OCI-LY1 (cell line): ENCODE data around the gene PRG3.

ENCODE experiments used
- H2AFZ ChIP-seq: fragments of 200-600 bp; sonication (generic), shearing (Covaris generic); 2 replicates; pipeline ENCODE4 v1.6.0; 2014; ENCODE audit warnings: antibody characterized with exemption, mild to moderate bottlenecking, low read length
- H3F3A ChIP-seq: fragments of 200-600 bp; sonication (generic), shearing (Covaris generic); 2 replicates; pipeline ENCODE4 v1.6.0; 2014; ENCODE audit warnings: mild to moderate bottlenecking, antibody characterized with exemption, low read length, moderate library complexity; ENCODE audit not compliant: insufficient read depth
- H3K27ac ChIP-seq: fragments of 200-600 bp; sonication (generic); 2 replicates; pipeline ENCODE4 v1.5.1; 2014; ENCODE audit warnings: low read length, mixed run types, mild to moderate bottlenecking, low read depth; ENCODE audit not compliant: poor library complexity, severe bottlenecking
- H3K27me3 ChIP-seq: fragments of 200-600 bp; sonication (generic); 2 replicates; pipeline ENCODE4 v1.6.0; 2014; ENCODE audit warnings: antibody characterized with exemption, mild to moderate bottlenecking, low read length, moderate library complexity; ENCODE audit not compliant: insufficient read depth
- H3K36me3 ChIP-seq: fragments of 200-600 bp; sonication (generic); 2 replicates; pipeline ENCODE4 v1.6.1; 2014; ENCODE audit warnings: mild to moderate bottlenecking, antibody characterized with exemption, low read length, moderate library complexity, mixed read lengths; ENCODE audit not compliant: insufficient read depth
- H3K4me1 ChIP-seq: fragments of 200-600 bp; sonication (generic); 2 replicates; pipeline ENCODE4 v1.5.1; 2014; ENCODE audit warnings: mild to moderate bottlenecking, low read length, moderate library complexity; ENCODE audit not compliant: insufficient read depth, severe bottlenecking
- H3K4me2 ChIP-seq: fragments of 200-600 bp; sonication (generic), shearing (Covaris generic); 2 replicates; pipeline ENCODE4 v1.6.1; 2014; ENCODE audit warnings: low read length
- H3K4me3 ChIP-seq: fragments of 200-600 bp; sonication (generic); 2 replicates; pipeline ENCODE4 v1.5.1; 2014; ENCODE audit warnings: low read length, low read depth, mild to moderate bottlenecking, mixed read lengths; ENCODE audit not compliant: poor library complexity, severe bottlenecking
- H3K79me2 ChIP-seq: fragments of 200-600 bp; shearing (Covaris generic); 2 replicates; pipeline ENCODE4 v1.6.1; 2016; ENCODE audit warnings: mixed run types, low read length, mixed read lengths; ENCODE audit not compliant: insufficient read depth
- H3K9ac ChIP-seq: fragments of 200-600 bp; sonication (generic), shearing (Covaris generic); 2 replicates; pipeline ENCODE4 v1.6.1; 2014; ENCODE audit warnings: mild to moderate bottlenecking, low read length, mixed read lengths
- H3K9me2 ChIP-seq: fragments of 200-600 bp; sonication (generic), shearing (Covaris generic); 2 replicates; pipeline ENCODE4 v1.6.1; 2014; ENCODE audit warnings: low read depth, mild to moderate bottlenecking, low read length, mixed read lengths
- H3K9me3 ChIP-seq: fragments of 200-600 bp; shearing (Covaris generic); 2 replicates; pipeline ENCODE4 v1.6.1; 2014; ENCODE audit warnings: low read length, mixed read lengths
- H4K20me1 ChIP-seq: fragments of 200-600 bp; sonication (generic), shearing (Covaris generic); 2 replicates; pipeline ENCODE4 v1.6.0; 2016; ENCODE audit warnings: mild to moderate bottlenecking, low read length; ENCODE audit not compliant: insufficient read depth
- CTCF ChIP-seq: fragments of 200-600 bp; sonication (generic), shearing (Covaris generic); IDR thresholded peaks from 2 replicates; pipeline ENCODE4 v1.5.1; 2017; ENCODE audit warnings: mild to moderate bottlenecking, antibody characterized with exemption, low read length, moderate library complexity, mixed read lengths
- EZH2 ChIP-seq: fragments of 200-600 bp; sonication (generic), shearing (Covaris generic); IDR thresholded peaks from 2 replicates; pipeline ENCODE4 v1.8.0; 2017; ENCODE audit warnings: borderline replicate concordance, mixed run types, mild to moderate bottlenecking, antibody characterized with exemption, low read length, moderate library complexity, mixed read lengths

The PRG3 gene

GRCh38 chr11:57418131-57418530 is 37.2 kb upstream of the PRG3 start:
- Histone ChIP-seq H3K9me3 (no peaks in the 10 kb centered on the region), H3K79me2 (no peaks in the 10 kb centered on the region), H3K27me3 (no peaks in the 10 kb centered on the region), H3K27ac (no peak overlapping the region), H3K36me3 (peaks cover 99% of the 10 kb centered on the region), H3K4me1 (no peaks in the 10 kb centered on the region), H3F3A (no peaks in the 10 kb centered on the region), H3K4me2 (no peak overlapping the region), H3K9ac (no peak overlapping the region), H3K9me2 (no peaks in the 10 kb centered on the region), H3K4me3 (no peak overlapping the region), H4K20me1 (no peaks in the 10 kb centered on the region), H2AFZ (no peak overlapping the region)
- no peak for TF ChIP-seq CTCF
- no peak for TF ChIP-seq EZH2

DNA sequence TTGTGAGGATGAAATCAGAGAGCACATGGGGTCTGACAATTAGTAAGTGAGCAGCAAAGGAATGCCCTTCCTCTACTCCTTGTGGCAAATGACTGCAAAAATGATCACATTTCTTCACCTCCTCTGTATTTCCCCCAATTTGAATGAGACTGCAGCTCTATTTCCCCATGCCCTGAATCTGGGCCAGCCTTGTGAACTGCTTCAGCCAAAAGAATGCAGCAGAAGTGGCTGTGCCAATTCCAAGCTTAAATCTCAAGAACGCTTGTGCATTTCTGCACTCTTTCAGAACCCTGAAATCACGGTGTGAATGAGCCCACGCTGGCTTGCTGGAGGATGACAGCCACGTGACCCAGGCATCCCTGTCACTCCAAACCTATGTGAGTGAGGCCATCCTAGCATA is 36.1 kb upstream of the PRG3 start:
- H3F3A ChIP-seq: no peaks in the 10 kb centered on the region
- H3K9me3 ChIP-seq: no peaks in the 10 kb centered on the region
- H3K27me3 ChIP-seq: no peaks in the 10 kb centered on the region
- H3K4me3 ChIP-seq: no peak overlapping the region
- H3K4me1 ChIP-seq: no peaks in the 10 kb centered on the region
- H3K27ac ChIP-seq: no peak overlapping the region
- no peaks in the 10 kb centered on the region for H3K9me2 ChIP-seq
- H3K9ac ChIP-seq: no peak overlapping the region
- H3K79me2 ChIP-seq: no peaks in the 10 kb centered on the region
- H4K20me1 ChIP-seq: no peaks in the 10 kb centered on the region
- H3K36me3 ChIP-seq: peaks cover 99% of the 10 kb centered on the region
- H3K4me2 ChIP-seq: no peak overlapping the region
- no peak overlapping the region for H2AFZ ChIP-seq
- TF ChIP-seq EZH2 (no peak), CTCF (no peak)

DNA sequence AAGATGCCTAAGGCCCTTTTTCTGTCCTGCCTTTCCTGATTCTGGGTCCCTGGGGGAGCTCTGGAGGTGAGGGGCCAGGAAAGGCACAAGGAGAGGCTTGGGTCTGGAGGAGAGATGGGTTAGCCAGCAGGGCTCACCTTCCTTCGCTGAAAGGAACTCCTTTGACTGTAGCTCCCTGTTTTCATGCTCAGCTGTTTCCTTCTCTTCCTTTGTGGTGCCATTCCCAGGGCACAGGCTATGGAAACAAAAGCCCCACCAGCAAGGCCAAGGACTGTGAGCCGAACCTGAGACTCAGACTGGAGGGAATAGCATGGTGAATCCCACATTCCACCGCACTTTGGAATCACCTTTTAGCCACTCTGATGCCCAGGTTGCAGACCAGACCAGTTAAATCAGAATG is 35.5 kb upstream of the PRG3 start:
- TF ChIP-seq EZH2: no peak
- TF ChIP-seq CTCF: no peak
- Histone ChIP-seq H3K36me3 (peaks cover 98% of the 10 kb centered on the region), H3K27me3 (no peaks in the 10 kb centered on the region), H3K9me2 (no peaks in the 10 kb centered on the region), H4K20me1 (no peaks in the 10 kb centered on the region), H3F3A (no peaks in the 10 kb centered on the region), H3K4me2 (no peak overlapping the region), H3K79me2 (no peaks in the 10 kb centered on the region), H3K9me3 (no peaks in the 10 kb centered on the region), H3K4me1 (no peaks in the 10 kb centered on the region), H3K27ac (no peak overlapping the region), H2AFZ (no peak overlapping the region), H3K4me3 (no peak overlapping the region), H3K9ac (no peak overlapping the region)
